ENCODE measurements around the gene CYP4X1.
"Not testable (repeated sequence)": the region's sequence is repeated elsewhere in the genome, so short reads cannot be mapped to it uniquely, and the experiment has no call there.

The CYP4X1 gene

DNA sequence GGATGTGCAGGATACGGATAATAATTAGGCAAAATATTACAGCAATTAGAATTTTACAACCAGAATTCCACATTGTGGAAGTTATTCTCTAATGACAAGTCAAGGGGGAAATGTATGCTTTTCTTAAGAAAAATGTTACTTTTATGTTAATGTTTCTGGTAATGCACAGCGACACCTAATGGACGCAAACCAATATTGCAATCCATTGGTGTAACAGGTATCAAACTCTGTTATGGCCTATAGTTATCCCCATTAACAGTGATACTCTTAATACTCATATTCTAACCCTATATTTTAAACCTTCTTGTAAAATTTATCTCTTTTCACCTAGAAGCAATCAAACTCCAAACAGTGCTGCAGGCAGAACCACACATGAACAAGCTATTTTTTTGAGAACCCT lies 65.9 kb downstream of the CYP4X1 start:
- peak; percentile 3 for DNase-seq

- DNase-seq, result not testable (repeated sequence)
Observed at GRCh38 chr1:47091476-47091875, 68.0 kb downstream of the CYP4X1 start.
